Thoracic aorta (tissue), 2 donors: ENCODE measurements around the gene IL15RA. TPM values are rescaled to one million over a fixed set of nuclear protein-coding genes. Genes with fewer than 3 reads are reported as not detected.

Experiments used
- ATAC-seq: fragments of 150-250 bp; one replicate; pipeline ENCODE4 v1.8.0; 2017; ENCODE audit warnings: low read depth; ENCODE audit not compliant: insufficient number of reproducible peaks, low FRiP score
- DNase-seq: peaks from one replicate; pipeline ENCODE4 v3.0.0-alpha.2; 2020; ENCODE audit warnings: low spot score
- H3K27ac ChIP-seq, 2 donors: fragments of 200-600 bp; sonication (generic); 1 replicate in 1 of 2; 2 replicates in 1 of 2; pipeline ENCODE4 v1.5.1; 2016; ENCODE audit warnings: mild to moderate bottlenecking in 2 of 2, moderate library complexity in 2 of 2
- H3K27me3 ChIP-seq: fragments of 200-600 bp; sonication (generic); replicated peaks from 2 replicates; pipeline ENCODE4 v1.6.0; 2016; ENCODE audit warnings: mild to moderate bottlenecking; ENCODE audit not compliant: insufficient read depth
- H3K36me3 ChIP-seq: fragments of 200-600 bp; sonication (generic); one replicate; pipeline ENCODE4 v1.5.1; 2016
- H3K4me1 ChIP-seq, 2 donors: fragments of 200-600 bp; sonication (generic); 1 replicate in 1 of 2; 2 replicates in 1 of 2; pipeline versions ENCODE4 v1.5.1 to v1.6.0; 2016; ENCODE audit warnings: low read depth in 2 of 2, mild to moderate bottlenecking in 1 of 2; ENCODE audit not compliant: control insufficient read depth in 1 of 2
- H3K4me3 ChIP-seq: fragments of 200-600 bp; sonication (generic); 2 replicates; pipeline ENCODE4 v1.5.1; 2016; ENCODE audit warnings: mild to moderate bottlenecking
- H3K9me3 ChIP-seq: fragments of 200-600 bp; sonication (generic); 2 replicates; pipeline ENCODE4 v1.5.1; 2016
- total RNA-seq, 2 donors: library from RNA; depleted of rRNA; stranded (reverse); fragments of >200 nt; gene quantifications; one replicate each; pipeline versions ENCODE4 v1.1.0 to v1.2.3, GENCODE V29; 2016
- TF ChIP-seq, protein P1 (sequence below): fragments of 200-600 bp; sonication (generic); IDR thresholded peaks from one replicate; pipeline ENCODE4 v1.5.1; 2019; ENCODE audit warnings: antibody characterized with exemption

The IL15RA gene
- total RNA-seq, 2 donors from 2014 or later, result 34.4 to 44.1 TPM

DNA sequence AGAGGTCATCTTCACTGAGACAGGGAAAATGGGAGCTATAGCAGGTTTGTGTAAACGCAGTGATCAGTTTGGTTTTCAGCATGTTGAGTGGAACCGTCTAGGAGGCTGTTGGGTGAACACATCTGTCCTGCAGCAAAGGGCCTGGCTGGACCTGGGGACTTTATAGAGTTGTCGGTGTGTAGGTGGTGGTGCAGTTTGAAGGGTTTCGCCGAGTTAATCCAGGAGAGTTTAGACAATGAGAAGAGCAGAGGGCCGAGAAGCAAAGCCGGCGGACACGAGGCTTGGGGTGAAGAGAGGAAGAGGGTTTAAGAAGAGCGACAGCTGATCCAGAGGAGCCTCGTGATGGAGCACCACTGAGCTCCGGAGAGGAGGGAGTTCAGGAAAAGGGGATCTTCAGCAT is 39.1 kb downstream of the IL15RA start:
- Histone ChIP-seq H3K4me3 (no peak overlapping the region), H3K27ac (no peak overlapping the region), H3K36me3 (peaks cover 26% of the 10 kb centered on the region), H3K4me1 (peaks cover 3 to 19% of the 10 kb centered on the region in 2 donors), H3K27me3 (no peaks in the 10 kb centered on the region), H3K9me3 (no peaks in the 10 kb centered on the region)
- TF ChIP-seq, protein P1, sequence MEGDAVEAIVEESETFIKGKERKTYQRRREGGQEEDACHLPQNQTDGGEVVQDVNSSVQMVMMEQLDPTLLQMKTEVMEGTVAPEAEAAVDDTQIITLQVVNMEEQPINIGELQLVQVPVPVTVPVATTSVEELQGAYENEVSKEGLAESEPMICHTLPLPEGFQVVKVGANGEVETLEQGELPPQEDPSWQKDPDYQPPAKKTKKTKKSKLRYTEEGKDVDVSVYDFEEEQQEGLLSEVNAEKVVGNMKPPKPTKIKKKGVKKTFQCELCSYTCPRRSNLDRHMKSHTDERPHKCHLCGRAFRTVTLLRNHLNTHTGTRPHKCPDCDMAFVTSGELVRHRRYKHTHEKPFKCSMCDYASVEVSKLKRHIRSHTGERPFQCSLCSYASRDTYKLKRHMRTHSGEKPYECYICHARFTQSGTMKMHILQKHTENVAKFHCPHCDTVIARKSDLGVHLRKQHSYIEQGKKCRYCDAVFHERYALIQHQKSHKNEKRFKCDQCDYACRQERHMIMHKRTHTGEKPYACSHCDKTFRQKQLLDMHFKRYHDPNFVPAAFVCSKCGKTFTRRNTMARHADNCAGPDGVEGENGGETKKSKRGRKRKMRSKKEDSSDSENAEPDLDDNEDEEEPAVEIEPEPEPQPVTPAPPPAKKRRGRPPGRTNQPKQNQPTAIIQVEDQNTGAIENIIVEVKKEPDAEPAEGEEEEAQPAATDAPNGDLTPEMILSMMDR, result no peak
- DNase-seq (no peak), ATAC-seq (no peak)

DNA sequence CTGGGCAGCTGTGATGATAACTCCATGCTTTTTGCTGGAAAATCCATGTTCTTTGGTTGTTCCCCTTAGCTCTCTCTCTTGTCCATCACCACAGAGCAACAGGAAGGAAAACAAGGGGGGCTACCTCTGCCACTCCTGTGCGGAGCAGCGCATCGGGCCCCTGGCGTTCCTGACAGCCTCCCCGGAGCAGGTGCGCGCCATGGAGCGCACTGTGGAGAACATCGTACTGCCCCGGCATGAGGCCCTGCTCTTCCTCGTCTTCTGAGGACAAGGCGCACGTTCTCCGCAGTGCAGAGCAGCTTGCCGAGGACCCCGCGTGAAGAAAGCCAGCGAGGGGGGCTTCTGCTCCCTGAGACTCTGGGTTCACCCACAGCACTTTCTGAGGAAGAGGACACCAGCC is 40.3 kb downstream of the IL15RA start:
- ATAC-seq (no peak), DNase-seq (no peak)
- Histone ChIP-seq H3K27ac (no peak overlapping the region), H3K27me3 (no peaks in the 10 kb centered on the region), H3K9me3 (no peaks in the 10 kb centered on the region), H3K36me3 (peaks cover 27% of the 10 kb centered on the region), H3K4me1 (peaks cover 0 to 7% of the 10 kb centered on the region in 2 donors), H3K4me3 (no peak overlapping the region)
- TF ChIP-seq, protein P1, result no peak

DNA sequence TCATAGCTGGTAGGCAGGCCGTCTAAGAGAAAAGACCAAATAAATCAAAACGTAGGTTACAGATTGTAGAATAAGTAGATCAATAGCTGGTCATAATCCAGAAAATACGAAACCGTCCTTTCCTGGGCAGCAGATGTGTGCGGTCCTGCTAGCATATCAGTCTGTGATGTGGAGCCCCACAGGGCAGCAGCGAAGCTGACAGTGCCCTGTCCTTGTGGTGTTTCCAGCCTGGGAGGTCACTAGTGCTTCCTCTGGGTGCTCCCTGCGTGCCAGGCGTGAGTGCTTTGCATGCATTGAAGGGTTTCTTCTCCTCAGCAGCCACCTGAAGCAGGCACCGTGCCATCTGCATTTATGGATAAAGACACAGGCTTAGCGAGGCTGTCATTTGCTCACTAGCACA is 41.7 kb downstream of the IL15RA start:
- no peak for ATAC-seq
- Histone ChIP-seq H3K4me1 (no peaks in the 10 kb centered on the region), H3K9me3 (no peaks in the 10 kb centered on the region), H3K27me3 (no peaks in the 10 kb centered on the region), H3K27ac (no peak overlapping the region), H3K36me3 (peaks cover 34% of the 10 kb centered on the region), H3K4me3 (no peak overlapping the region)
- TF ChIP-seq, protein P1, result no peak
- DNase-seq, result no peak

DNA sequence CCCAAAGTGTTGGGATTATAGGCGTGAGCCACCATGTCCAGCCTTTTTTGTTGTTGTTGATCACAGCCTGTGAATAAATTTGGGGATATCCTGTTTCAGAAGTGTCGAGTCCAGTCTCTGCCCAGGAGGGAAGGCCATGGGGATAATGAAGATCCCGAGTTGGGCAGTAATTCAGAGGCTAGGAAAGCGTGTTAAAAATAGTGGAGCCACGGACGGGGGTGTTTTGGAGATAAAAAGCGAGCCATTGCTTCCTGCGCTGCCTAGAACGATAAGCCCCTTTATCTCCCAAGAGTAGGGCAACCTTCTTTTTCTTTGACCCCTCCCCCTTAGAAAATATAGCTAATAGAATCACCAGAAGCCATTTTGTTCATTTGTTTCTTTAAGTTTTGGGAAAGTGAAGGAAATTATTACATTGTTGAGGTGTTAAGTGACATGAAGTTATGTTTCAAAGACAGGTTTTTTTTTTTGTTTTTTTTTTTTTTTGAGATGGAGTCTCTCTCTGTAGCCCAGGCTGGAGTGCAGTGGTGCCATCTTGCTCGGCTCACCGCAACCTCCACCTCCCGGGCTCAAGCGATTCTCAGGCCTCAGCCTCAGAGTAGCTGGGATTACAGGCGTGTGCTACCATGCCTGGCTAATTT is 43.3 kb downstream of the IL15RA start:
- DNase-seq, result no peak
- H3K36me3 ChIP-seq, result peaks cover 41% of the 10 kb centered on the region
- TF ChIP-seq, protein P1, result no peak

DNA sequence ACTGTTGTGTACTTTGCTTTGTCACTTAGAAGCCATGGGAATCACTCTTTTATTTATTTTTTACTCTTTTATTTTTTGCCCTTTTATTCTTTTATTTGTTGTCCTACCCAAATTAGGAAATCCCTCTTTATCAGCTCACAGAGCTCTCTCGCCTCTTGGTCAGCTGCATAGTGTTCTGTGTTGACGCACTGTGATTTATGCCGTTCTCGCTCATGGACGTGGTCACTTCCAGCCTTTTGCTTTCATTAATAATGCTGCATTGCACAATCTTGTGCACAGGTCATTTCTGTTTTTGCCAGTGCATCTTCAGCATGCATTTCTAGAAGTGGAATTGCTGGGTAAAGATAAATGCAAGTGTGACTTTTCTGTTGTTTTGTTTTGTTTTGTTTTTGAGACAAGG is 45.0 kb downstream of the IL15RA start:
- ATAC-seq, result no peak
- Histone ChIP-seq H3K36me3 (peaks cover 43% of the 10 kb centered on the region), H3K4me3 (no peak overlapping the region), H3K4me1 (peaks cover 0 to 5% of the 10 kb centered on the region in 2 donors), H3K27me3 (no peaks in the 10 kb centered on the region), H3K9me3 (no peaks in the 10 kb centered on the region), H3K27ac (no peak overlapping the region)
- TF ChIP-seq, protein P1, result no peak
- DNase-seq, result no peak

More for the DNA sequence above, 43.3 kb downstream of the IL15RA start:
- no peaks in the 10 kb centered on the region for H3K27me3 ChIP-seq
- no peak for ATAC-seq
- no peak overlapping the region for H3K27ac ChIP-seq
- no peaks in the 10 kb centered on the region for H3K4me1 ChIP-seq
- H3K4me3 ChIP-seq, result no peak overlapping the region
- H3K9me3 ChIP-seq, result no peaks in the 10 kb centered on the region
